K562 (cell line): ENCODE results near the gene PPM1G. TPM values are rescaled to one million over a fixed set of nuclear protein-coding genes. Genes with fewer than 3 reads are reported as not detected.

Source experiments
- ATAC-seq: fragments of 200-7000 bp; cut with Tn5 transposase; 3 replicates; pipeline ENCODE4 v1.9.1; 2020; ENCODE audit warnings: moderate library complexity
- BruUV-seq: library from RNA; stranded (reverse); fragments of 400-500 nt; replicated peaks from 2 replicates; lab custom pipeline; 2021; lab: Mats Ljungman, UMichigan
- CTCF ChIA-PET: fragments of 300-600 bp; formaldehyde crosslinking; extraction: SDS; loops from one replicate; lab custom pipeline; 2021; ENCODE audit warnings: low intra/inter-chr PET ratio; lab: Yijun Ruan, JAX
- POLR2A ChIA-PET: fragments of 300-600, 350-650 bp; sonication (Branson Sonifier 250); formaldehyde crosslinking; extraction: SDS; loops from one replicate; lab custom pipeline; 2021; ENCODE audit warnings: antibody characterized with exemption, inconsistent platforms; lab: Yijun Ruan, JAX
- DNase-seq, 4 experiments: peaks; one replicate each; pipeline versions ENCODE4 v3.0.0 to v3.0.0-alpha.2; 2011 to 2018; ENCODE audit warnings: low spot score in 3 of 4, mixed read lengths in 3 of 4; ENCODE audit errors: extremely low read depth in 1 of 4
- FAIRE-seq: peaks from 2 replicates; lab custom pipeline; 2011; peaks lifted over from hg19 to GRCh38; lab: Jason Lieb, UNC
- H2AFZ ChIP-seq: 2 replicates; pipeline ENCODE4 v1.6.0; 2011; ENCODE audit warnings: low read depth, low read length, control low read depth, inconsistent platforms
- H3K27ac ChIP-seq: fragments of 200-600 bp; 3 replicates; pipeline ENCODE4 v1.8.0; 2011; ENCODE audit warnings: low read depth, mild to moderate bottlenecking, control low read depth, inconsistent platforms, low read length, moderate library complexity, mixed read lengths; ENCODE audit errors: extremely low read depth
- H3K27me3 ChIP-seq, 2 experiments: fragments of 300-600 bp in 1 of 2; 2 replicates in 1 of 2; 3 replicates in 1 of 2; pipeline versions ENCODE4 v1.6.0 to v1.8.0; 2011; ENCODE audit warnings: inconsistent platforms in 2 of 2, low read length in 2 of 2, mild to moderate bottlenecking in 1 of 2, mixed read lengths in 1 of 2, moderate library complexity in 1 of 2; ENCODE audit not compliant: control insufficient read depth in 2 of 2, insufficient read depth in 2 of 2
- H3K36me3 ChIP-seq: fragments of 300-600 bp; 3 replicates; pipeline ENCODE4 v1.8.0; 2011; ENCODE audit warnings: mild to moderate bottlenecking, low read length, inconsistent platforms; ENCODE audit not compliant: control insufficient read depth, insufficient read depth
- H3K4me1 ChIP-seq, 2 experiments: fragments of 200-600 bp in 1 of 2; replicated peaks in 1 of 2; 2 replicates in 1 of 2; 3 replicates in 1 of 2; pipeline versions ENCODE4 v1.5.1 to v1.8.0; 2011; ENCODE audit warnings: inconsistent platforms in 2 of 2, low read length in 2 of 2, mild to moderate bottlenecking in 1 of 2, mixed read lengths in 1 of 2, moderate library complexity in 1 of 2; ENCODE audit not compliant: control insufficient read depth in 2 of 2, insufficient read depth in 2 of 2
- H3K4me2 ChIP-seq: 2 replicates; pipeline ENCODE4 v1.6.1; 2011; ENCODE audit warnings: low read length, control low read depth, inconsistent platforms, mixed read lengths; ENCODE audit not compliant: insufficient read depth
- H3K4me3 ChIP-seq: fragments of 200-600 bp; sonication (generic), shearing (Covaris generic); 2 replicates; pipeline ENCODE4 v1.5.1; 2016; ENCODE audit warnings: control low read depth, inconsistent platforms
- H3K79me2 ChIP-seq: fragments of 200-600 bp; 3 replicates; pipeline ENCODE4 v1.8.0; 2011; ENCODE audit warnings: low read length, inconsistent platforms; ENCODE audit not compliant: control insufficient read depth, insufficient read depth
- H3K9ac ChIP-seq, 2 experiments: 2 replicates each; pipeline versions ENCODE4 v1.6.0 to v1.6.1; 2011; ENCODE audit warnings: low read depth in 2 of 2, low read length in 2 of 2, control low read depth in 1 of 2, inconsistent platforms in 1 of 2, mild to moderate bottlenecking in 1 of 2, mixed read lengths in 1 of 2; ENCODE audit not compliant: insufficient read depth in 1 of 2
- H3K9me1 ChIP-seq: one replicate; pipeline ENCODE4 v1.6.0; 2011; ENCODE audit warnings: inconsistent platforms, mild to moderate bottlenecking, low read length, moderate library complexity; ENCODE audit not compliant: control insufficient read depth, insufficient read depth
- H3K9me3 ChIP-seq: replicated peaks from 2 replicates; pipeline ENCODE4 v1.5.1; 2011; ENCODE audit warnings: low read depth, low read length, inconsistent platforms; ENCODE audit not compliant: control insufficient read depth, insufficient read depth
- H4K20me1 ChIP-seq: replicated peaks from 2 replicates; pipeline ENCODE4 v1.6.1; 2011; ENCODE audit warnings: low read length, inconsistent platforms, mixed read lengths; ENCODE audit not compliant: control insufficient read depth, insufficient read depth
- JUN ChIP-seq, 2 experiments: sonication (generic) in 1 of 2; formaldehyde crosslinking in 1 of 2; IDR thresholded peaks; 2 replicates each; pipeline versions ENCODE4 v1.6.1 to v1.8.0; 2012 to 2022; ENCODE audit warnings: borderline replicate concordance in 2 of 2, mild to moderate bottlenecking in 2 of 2, improper control_type of control experiment in 1 of 2, low read depth in 1 of 2, low read length in 1 of 2, missing genetic modification reagents in 1 of 2
- ZNF24 ChIP-seq: fragments of 450-650 bp; IDR thresholded peaks from 2 replicates; pipeline ENCODE4 v1.6.1; 2016
- WGBS: fragments of 100-300 bp; shearing (Covaris generic); methylation state at CpG from one replicate; pipeline ENCODE4 v1.1.6; 2016; ENCODE audit warnings: low coverage, mixed read lengths; ENCODE audit not compliant: insufficient coverage; ENCODE audit errors: missing lambda C conversion rate; 5-methylcytosine and 5-hydroxymethylcytosine counted together
- in situ Hi-C: fragments of 300-500 bp; cut with MboI; formaldehyde crosslinking; loops from 4 replicates; pipeline ENCODE4 v1.15.0; 2018; ENCODE audit warnings: inconsistent platforms, mixed read lengths
- intact Hi-C: fragments of 100-400 bp; cut with micrococcal nuclease; formaldehyde crosslinking; loops from 2 replicates; pipeline ENCODE4 v1.14.2; 2022
- polyA plus RNA-seq, 8 experiments: library from polyadenylated mRNA; depleted of rRNA in 4 of 8; stranded (reverse) in 5 of 8; unstranded in 3 of 8; fragments of >200 nt; fragmentation: Nextera tagmentation in 2 of 8; fragmentation: Illumina TruSeq in 1 of 8; extraction: Ambion mirVana in 2 of 8; extraction: Trizol in 1 of 8; gene quantifications; 2 replicates each; pipeline versions ENCODE4 v1.2.1 to v1.2.3, GENCODE V29; 2011 to 2014; ENCODE audit warnings: inconsistent platforms in 1 of 8, missing spikeins in 1 of 8
- total RNA-seq, 7 experiments: library from RNA; depleted of rRNA in 6 of 7; stranded (reverse); fragments of >200 nt in 6 of 7; fragmentation: Illumina TruSeq in 2 of 7; extraction: Trizol in 2 of 7; gene quantifications; 2 replicates each; pipeline versions ENCODE4 v1.2.1 to v1.2.3, GENCODE V29; 2011 to 2021; ENCODE audit warnings: low replicate concordance in 1 of 7
- TF ChIP-seq, protein P1 (sequence below): fragments of 250-450 bp; sonication (Bioruptor Pico); IDR thresholded peaks from 2 replicates; pipeline ENCODE4 v1.4.0; 2020; ENCODE audit warnings: borderline replicate concordance
- TF ChIP-seq, protein P2 (sequence below): fragments of 250-450 bp; sonication (Bioruptor Pico); IDR thresholded peaks from 2 replicates; pipeline ENCODE4 v1.9.0; 2021; ENCODE audit warnings: mild to moderate bottlenecking
- TF ChIP-seq, protein P3 (sequence below): fragments of 200-600 bp; sonication (generic); IDR thresholded peaks from one replicate; pipeline ENCODE4 v1.6.1; 2012; ENCODE audit warnings: mild to moderate bottlenecking, low read depth, low read length, inconsistent platforms

The PPM1G gene
- total and polyA plus RNA-seq, 9 of the 15 experiments (the other 6 are each of a cell fraction or from before 2014, with no cell fraction given): 61.7 to 230 (median 153) TPM

DNA sequence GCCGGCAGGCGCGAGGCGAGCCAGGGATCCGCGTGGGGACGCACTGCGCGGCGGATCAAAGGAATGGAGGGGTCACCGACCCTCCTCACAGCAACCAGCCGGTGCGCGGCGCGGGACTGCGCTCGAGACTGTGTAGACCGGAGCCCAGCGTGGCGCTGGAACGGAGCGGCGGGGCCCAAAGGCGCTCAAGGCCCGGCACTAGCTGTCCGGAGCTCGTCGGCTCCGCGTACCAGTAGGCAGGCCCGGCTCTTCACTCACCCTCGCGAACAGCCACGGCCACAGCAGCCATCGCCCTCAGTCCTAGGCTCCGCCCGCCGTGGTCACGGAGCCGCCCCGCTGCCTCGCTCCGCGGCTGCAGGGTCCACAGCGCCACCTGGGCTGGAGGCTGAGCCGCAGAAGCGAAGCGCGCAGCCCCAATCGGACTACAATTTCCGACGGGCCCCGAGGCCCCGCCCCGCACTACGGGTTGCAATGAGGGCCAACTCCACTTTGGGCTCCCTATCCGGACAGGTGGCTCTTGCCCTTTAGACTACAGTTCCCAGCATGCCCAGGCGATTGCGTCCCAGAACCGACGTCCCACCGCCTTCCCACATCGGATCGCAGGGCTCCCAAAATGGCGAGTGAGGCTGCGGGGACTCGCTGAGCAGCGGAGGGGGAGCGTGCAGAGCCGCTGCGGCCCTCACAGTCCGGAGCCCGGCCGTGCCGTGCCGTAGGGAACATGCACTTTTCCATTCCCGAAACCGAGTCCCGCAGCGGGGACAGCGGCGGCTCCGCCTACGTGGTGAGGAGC lies 39.2 kb downstream of the PPM1G start, which contains the start of the genes EIF2B4 and SNX17:
TSS of gene EIF2B4 (minus strand) at position 313 of the 790 bp plus-strand sequence. CDS start at position 289, 24 bp downstream.
TSS of gene SNX17 (plus strand) at position 591 of the 790 bp plus-strand sequence. CDS start at position 719, 128 bp downstream.
- ChIA-PET POLR2A (interaction anchor here (0.7 to 5.8 kb wide), 10 partner anchors 10 to 59 kb away, joined by 3 to 41 read pairs (median 4); partner anchors contain the start of genes GTF3C2, NRBP1 and ZNF513), CTCF (interaction anchor here (0.6 to 1.4 kb wide), 2 partner anchors 13 to 49 kb away, joined by 4 to 5 read pairs; no protein-coding TSS in a partner anchor)
- BruUV-seq: no TSS peak
- H3K9ac ChIP-seq: peak within 1 kb of the TSS; percentile 97
- peaks cover 70% of the 10 kb centered on the region for H3K36me3 ChIP-seq
- in situ Hi-C loops: no loop called here
- no peaks in the 10 kb centered on the region for H3K27me3 ChIP-seq
- intact Hi-C loops: loop anchor here (1.0 to 5.0 kb wide), 3 partner anchors 14 to 68 kb away; partner anchors contain the start of genes GTF3C2 and MPV17
- DNase-seq (peak; percentile 87 to 99 (median 91)), ATAC-seq (peak; percentile 96), FAIRE-seq (peak; percentile 99)
- H3K4me2 ChIP-seq: peak within 1 kb of the TSS; percentile 94
- peak within 1 kb of the TSS; percentile 86 for H3K4me3 ChIP-seq
- H3K9me3 ChIP-seq: no peaks in the 10 kb centered on the region
- WGBS: under 1% methylated on average over 84 of the region's 85 CpGs
- H2AFZ ChIP-seq: peak within 1 kb of the TSS; percentile 89
- peak within 1 kb of the TSS; percentile 96 for H3K27ac ChIP-seq
- H3K4me1 ChIP-seq: peaks cover 20 to 22% of the 10 kb centered on the region in 2 experiments
- no peaks in the 10 kb centered on the region for H4K20me1 ChIP-seq
- H3K79me2 ChIP-seq: peaks cover 51% of the 10 kb centered on the region
- H3K9me1 ChIP-seq: no peaks in the 10 kb centered on the region
- TF ChIP-seq ZNF24 (no peak), JUN (IDR thresholded peaks at IDR 0.05; ENCODE audit: borderline replicate concordance, low read depth, low read length) (peak; percentile 84), JUN (CRISPR knock-in tag; IDR thresholded peaks at IDR 0.05; ENCODE audit: borderline replicate concordance) (peak; percentile 85; the same call in 1 of the 2 replicates)
- TF ChIP-seq, protein P1, sequence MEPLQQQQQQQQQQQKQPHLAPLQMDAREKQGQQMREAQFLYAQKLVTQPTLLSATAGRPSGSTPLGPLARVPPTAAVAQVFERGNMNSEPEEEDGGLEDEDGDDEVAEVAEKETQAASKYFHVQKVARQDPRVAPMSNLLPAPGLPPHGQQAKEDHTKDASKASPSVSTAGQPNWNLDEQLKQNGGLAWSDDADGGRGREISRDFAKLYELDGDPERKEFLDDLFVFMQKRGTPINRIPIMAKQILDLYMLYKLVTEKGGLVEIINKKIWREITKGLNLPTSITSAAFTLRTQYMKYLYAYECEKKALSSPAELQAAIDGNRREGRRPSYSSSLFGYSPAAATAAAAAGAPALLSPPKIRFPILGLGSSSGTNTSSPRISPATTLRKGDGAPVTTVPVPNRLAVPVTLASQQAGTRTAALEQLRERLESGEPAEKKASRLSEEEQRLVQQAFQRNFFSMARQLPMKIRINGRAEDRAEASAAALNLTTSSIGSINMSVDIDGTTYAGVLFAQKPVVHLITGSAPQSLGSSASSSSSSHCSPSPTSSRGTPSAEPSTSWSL (CRISPR knock-in tag): no peak
- TF ChIP-seq, protein P2, sequence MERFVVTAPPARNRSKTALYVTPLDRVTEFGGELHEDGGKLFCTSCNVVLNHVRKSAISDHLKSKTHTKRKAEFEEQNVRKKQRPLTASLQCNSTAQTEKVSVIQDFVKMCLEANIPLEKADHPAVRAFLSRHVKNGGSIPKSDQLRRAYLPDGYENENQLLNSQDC (CRISPR knock-in tag): no peak; the same call in 1 of the 2 replicates
- TF ChIP-seq, protein P3, sequence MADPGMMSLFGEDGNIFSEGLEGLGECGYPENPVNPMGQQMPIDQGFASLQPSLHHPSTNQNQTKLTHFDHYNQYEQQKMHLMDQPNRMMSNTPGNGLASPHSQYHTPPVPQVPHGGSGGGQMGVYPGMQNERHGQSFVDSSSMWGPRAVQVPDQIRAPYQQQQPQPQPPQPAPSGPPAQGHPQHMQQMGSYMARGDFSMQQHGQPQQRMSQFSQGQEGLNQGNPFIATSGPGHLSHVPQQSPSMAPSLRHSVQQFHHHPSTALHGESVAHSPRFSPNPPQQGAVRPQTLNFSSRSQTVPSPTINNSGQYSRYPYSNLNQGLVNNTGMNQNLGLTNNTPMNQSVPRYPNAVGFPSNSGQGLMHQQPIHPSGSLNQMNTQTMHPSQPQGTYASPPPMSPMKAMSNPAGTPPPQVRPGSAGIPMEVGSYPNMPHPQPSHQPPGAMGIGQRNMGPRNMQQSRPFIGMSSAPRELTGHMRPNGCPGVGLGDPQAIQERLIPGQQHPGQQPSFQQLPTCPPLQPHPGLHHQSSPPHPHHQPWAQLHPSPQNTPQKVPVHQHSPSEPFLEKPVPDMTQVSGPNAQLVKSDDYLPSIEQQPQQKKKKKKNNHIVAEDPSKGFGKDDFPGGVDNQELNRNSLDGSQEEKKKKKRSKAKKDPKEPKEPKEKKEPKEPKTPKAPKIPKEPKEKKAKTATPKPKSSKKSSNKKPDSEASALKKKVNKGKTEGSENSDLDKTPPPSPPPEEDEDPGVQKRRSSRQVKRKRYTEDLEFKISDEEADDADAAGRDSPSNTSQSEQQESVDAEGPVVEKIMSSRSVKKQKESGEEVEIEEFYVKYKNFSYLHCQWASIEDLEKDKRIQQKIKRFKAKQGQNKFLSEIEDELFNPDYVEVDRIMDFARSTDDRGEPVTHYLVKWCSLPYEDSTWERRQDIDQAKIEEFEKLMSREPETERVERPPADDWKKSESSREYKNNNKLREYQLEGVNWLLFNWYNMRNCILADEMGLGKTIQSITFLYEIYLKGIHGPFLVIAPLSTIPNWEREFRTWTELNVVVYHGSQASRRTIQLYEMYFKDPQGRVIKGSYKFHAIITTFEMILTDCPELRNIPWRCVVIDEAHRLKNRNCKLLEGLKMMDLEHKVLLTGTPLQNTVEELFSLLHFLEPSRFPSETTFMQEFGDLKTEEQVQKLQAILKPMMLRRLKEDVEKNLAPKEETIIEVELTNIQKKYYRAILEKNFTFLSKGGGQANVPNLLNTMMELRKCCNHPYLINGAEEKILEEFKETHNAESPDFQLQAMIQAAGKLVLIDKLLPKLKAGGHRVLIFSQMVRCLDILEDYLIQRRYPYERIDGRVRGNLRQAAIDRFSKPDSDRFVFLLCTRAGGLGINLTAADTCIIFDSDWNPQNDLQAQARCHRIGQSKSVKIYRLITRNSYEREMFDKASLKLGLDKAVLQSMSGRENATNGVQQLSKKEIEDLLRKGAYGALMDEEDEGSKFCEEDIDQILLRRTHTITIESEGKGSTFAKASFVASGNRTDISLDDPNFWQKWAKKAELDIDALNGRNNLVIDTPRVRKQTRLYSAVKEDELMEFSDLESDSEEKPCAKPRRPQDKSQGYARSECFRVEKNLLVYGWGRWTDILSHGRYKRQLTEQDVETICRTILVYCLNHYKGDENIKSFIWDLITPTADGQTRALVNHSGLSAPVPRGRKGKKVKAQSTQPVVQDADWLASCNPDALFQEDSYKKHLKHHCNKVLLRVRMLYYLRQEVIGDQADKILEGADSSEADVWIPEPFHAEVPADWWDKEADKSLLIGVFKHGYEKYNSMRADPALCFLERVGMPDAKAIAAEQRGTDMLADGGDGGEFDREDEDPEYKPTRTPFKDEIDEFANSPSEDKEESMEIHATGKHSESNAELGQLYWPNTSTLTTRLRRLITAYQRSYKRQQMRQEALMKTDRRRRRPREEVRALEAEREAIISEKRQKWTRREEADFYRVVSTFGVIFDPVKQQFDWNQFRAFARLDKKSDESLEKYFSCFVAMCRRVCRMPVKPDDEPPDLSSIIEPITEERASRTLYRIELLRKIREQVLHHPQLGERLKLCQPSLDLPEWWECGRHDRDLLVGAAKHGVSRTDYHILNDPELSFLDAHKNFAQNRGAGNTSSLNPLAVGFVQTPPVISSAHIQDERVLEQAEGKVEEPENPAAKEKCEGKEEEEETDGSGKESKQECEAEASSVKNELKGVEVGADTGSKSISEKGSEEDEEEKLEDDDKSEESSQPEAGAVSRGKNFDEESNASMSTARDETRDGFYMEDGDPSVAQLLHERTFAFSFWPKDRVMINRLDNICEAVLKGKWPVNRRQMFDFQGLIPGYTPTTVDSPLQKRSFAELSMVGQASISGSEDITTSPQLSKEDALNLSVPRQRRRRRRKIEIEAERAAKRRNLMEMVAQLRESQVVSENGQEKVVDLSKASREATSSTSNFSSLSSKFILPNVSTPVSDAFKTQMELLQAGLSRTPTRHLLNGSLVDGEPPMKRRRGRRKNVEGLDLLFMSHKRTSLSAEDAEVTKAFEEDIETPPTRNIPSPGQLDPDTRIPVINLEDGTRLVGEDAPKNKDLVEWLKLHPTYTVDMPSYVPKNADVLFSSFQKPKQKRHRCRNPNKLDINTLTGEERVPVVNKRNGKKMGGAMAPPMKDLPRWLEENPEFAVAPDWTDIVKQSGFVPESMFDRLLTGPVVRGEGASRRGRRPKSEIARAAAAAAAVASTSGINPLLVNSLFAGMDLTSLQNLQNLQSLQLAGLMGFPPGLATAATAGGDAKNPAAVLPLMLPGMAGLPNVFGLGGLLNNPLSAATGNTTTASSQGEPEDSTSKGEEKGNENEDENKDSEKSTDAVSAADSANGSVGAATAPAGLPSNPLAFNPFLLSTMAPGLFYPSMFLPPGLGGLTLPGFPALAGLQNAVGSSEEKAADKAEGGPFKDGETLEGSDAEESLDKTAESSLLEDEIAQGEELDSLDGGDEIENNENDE: no peak
